H1 (cell line): ENCODE data around the gene RTL5. TPM values are rescaled to one million over a fixed set of nuclear protein-coding genes. Genes with fewer than 3 reads are reported as not detected.
A peak's percentile ranks its signal among the peaks of the same experiment; 100 is the strongest.

Experiments
- CTCF ChIA-PET: fragments of 300-600 bp; sonication (Branson Sonifier 250); formaldehyde crosslinking; loops from one replicate; lab custom pipeline; 2021; ENCODE audit not compliant: partially characterized antibody; lab: Charles Lee
- POLR2A ChIA-PET: fragments of 300-600 bp; sonication (Branson Sonifier 250); formaldehyde crosslinking; loops from one replicate; lab custom pipeline; 2021; ENCODE audit warnings: inconsistent platforms; ENCODE audit not compliant: partially characterized antibody; lab: Charles Lee
- DNase-seq, 2 experiments: peaks; one replicate each; pipeline versions ENCODE4 v3.0.0 to v3.0.0-alpha.2; 2010 to 2022; ENCODE audit warnings: low spot score in 2 of 2, low read depth in 1 of 2, mixed read lengths in 1 of 2
- FAIRE-seq: peaks from 2 replicates; lab custom pipeline; 2011; peaks lifted over from hg19 to GRCh38; lab: Jason Lieb, UNC
- H2AFZ ChIP-seq: 2 replicates; pipeline ENCODE4 v1.8.1; 2012; ENCODE audit warnings: low read length, inconsistent platforms
- H2AK5ac ChIP-seq: 2 replicates; pipeline ENCODE4 v1.6.1; 2013; ENCODE audit warnings: low read depth, low read length
- H2BK120ac ChIP-seq: replicated peaks from 2 replicates; pipeline ENCODE3; 2013; ENCODE audit warnings: low read depth, low read length, inconsistent platforms
- H2BK12ac ChIP-seq: 2 replicates; pipeline ENCODE4 v1.6.1; 2013; ENCODE audit warnings: low read depth, low read length
- H2BK15ac ChIP-seq: 2 replicates; pipeline ENCODE4 v1.6.1; 2013; ENCODE audit warnings: low read length
- H2BK20ac ChIP-seq: 2 replicates; pipeline ENCODE4 v1.6.1; 2013; ENCODE audit warnings: low read length
- H2BK5ac ChIP-seq: 2 replicates; pipeline ENCODE4 v1.6.1; 2013; ENCODE audit warnings: low read depth, low read length
- H3K14ac ChIP-seq: 2 replicates; pipeline ENCODE4 v1.6.1; 2013; ENCODE audit warnings: inconsistent platforms; ENCODE audit not compliant: insufficient read length
- H3K18ac ChIP-seq: 2 replicates; pipeline ENCODE4 v1.6.1; 2013; ENCODE audit warnings: low read length; ENCODE audit errors: extremely low read depth
- H3K23ac ChIP-seq: 2 replicates; pipeline ENCODE4 v1.6.1; 2013; ENCODE audit warnings: inconsistent platforms; ENCODE audit not compliant: insufficient read length
- H3K23me2 ChIP-seq: 2 replicates; pipeline ENCODE4 v1.6.1; 2013; ENCODE audit warnings: low read depth, low read length
- H3K27ac ChIP-seq: 2 replicates; pipeline ENCODE4 v1.6.1; 2011; ENCODE audit warnings: low read depth, low read length, inconsistent platforms
- H3K27me3 ChIP-seq, 4 experiments: replicated peaks in 1 of 4; 1 replicate in 1 of 4; 2 replicates in 3 of 4; pipeline versions ENCODE4 v1.6.1 to v1.8.1; 2011 to 2013; ENCODE audit warnings: low read length in 3 of 4, mild to moderate bottlenecking in 3 of 4, inconsistent platforms in 2 of 4, mixed read lengths in 2 of 4, moderate library complexity in 1 of 4; ENCODE audit not compliant: control insufficient read depth in 3 of 4, insufficient read depth in 3 of 4; ENCODE audit errors: extremely low read depth in 1 of 4
- H3K36me3 ChIP-seq, 4 experiments: 2 replicates each; pipeline versions ENCODE4 v1.6.1 to v1.8.1; 2011 to 2013; ENCODE audit warnings: mild to moderate bottlenecking in 4 of 4, low read length in 3 of 4, moderate library complexity in 2 of 4, control low read depth in 1 of 4, inconsistent platforms in 1 of 4; ENCODE audit not compliant: insufficient read depth in 4 of 4, control insufficient read depth in 2 of 4
- H3K4ac ChIP-seq: replicated peaks from 2 replicates; pipeline ENCODE3; 2013; ENCODE audit warnings: low read length, low read depth, mixed read lengths, inconsistent platforms; ENCODE audit not compliant: insufficient read length
- H3K4me1 ChIP-seq, 4 experiments: replicated peaks in 1 of 4; 1 replicate in 1 of 4; 2 replicates in 3 of 4; pipeline versions ENCODE4 v1.6.1 to v1.8.1; 2011 to 2013; ENCODE audit warnings: low read length in 3 of 4, inconsistent platforms in 2 of 4, mixed read lengths in 1 of 4; ENCODE audit not compliant: insufficient read depth in 4 of 4, control insufficient read depth in 3 of 4
- H3K4me2 ChIP-seq, 2 experiments: 2 replicates each; pipeline versions ENCODE4 v1.6.1 to v1.8.1; 2011 to 2013; ENCODE audit warnings: low read depth in 2 of 2, low read length in 2 of 2, control low read depth in 1 of 2, inconsistent platforms in 1 of 2, mild to moderate bottlenecking in 1 of 2; ENCODE audit not compliant: insufficient read depth in 1 of 2
- H3K4me3 ChIP-seq, 4 experiments: fragments of 200-600, 300-600 bp in 1 of 4; sonication (generic), shearing (Covaris generic), sonication (Bioruptor Twin) in 1 of 4; 2 replicates each; pipeline versions ENCODE4 v1.5.1 to v1.8.1; 2011 to 2016; ENCODE audit warnings: low read length in 4 of 4, low read depth in 3 of 4, control low read depth in 2 of 4, inconsistent platforms in 2 of 4, mild to moderate bottlenecking in 2 of 4, mixed read lengths in 1 of 4, moderate library complexity in 1 of 4; ENCODE audit not compliant: insufficient read depth in 2 of 4; ENCODE audit errors: extremely low read depth in 1 of 4
- H3K56ac ChIP-seq: replicated peaks from 2 replicates; pipeline ENCODE3; 2013; ENCODE audit warnings: low read depth, mild to moderate bottlenecking, mixed read lengths, low read length, inconsistent platforms; ENCODE audit not compliant: insufficient read length
- H3K79me1 ChIP-seq: 2 replicates; pipeline ENCODE4 v1.6.1; 2013; ENCODE audit warnings: low read depth, low read length, control low read depth
- H3K79me2 ChIP-seq, 2 experiments: 2 replicates each; pipeline versions ENCODE4 v1.6.1 to v1.8.1; 2012 to 2013; ENCODE audit warnings: low read length in 2 of 2, mild to moderate bottlenecking in 2 of 2, inconsistent platforms in 1 of 2; ENCODE audit not compliant: insufficient read depth in 2 of 2, control insufficient read depth in 1 of 2
- H3K9ac ChIP-seq, 4 experiments: replicated peaks in 1 of 4; 1 replicate in 1 of 4; 2 replicates in 3 of 4; pipeline versions ENCODE4 v1.6.1 to v1.8.1; 2011 to 2013; ENCODE audit warnings: low read depth in 3 of 4, low read length in 3 of 4, control low read depth in 2 of 4, mild to moderate bottlenecking in 2 of 4, moderate library complexity in 2 of 4, inconsistent platforms in 1 of 4; ENCODE audit errors: extremely low read depth in 1 of 4
- H3K9me3 ChIP-seq, 2 experiments: 2 replicates each; pipeline versions ENCODE4 v1.6.1 to v1.8.1; 2012 to 2013; ENCODE audit warnings: mild to moderate bottlenecking in 2 of 2, moderate library complexity in 2 of 2, control low read depth in 1 of 2, inconsistent platforms in 1 of 2, low read depth in 1 of 2, low read length in 1 of 2, mixed read lengths in 1 of 2; ENCODE audit not compliant: insufficient read depth in 2 of 2
- H4K20me1 ChIP-seq, 2 experiments: replicated peaks in 1 of 2; 2 replicates each; pipeline versions ENCODE3 to v1.8.1; 2011 to 2013; ENCODE audit warnings: inconsistent platforms in 2 of 2, low read length in 2 of 2, mild to moderate bottlenecking in 1 of 2; ENCODE audit not compliant: insufficient read depth in 2 of 2, control insufficient read depth in 1 of 2
- H4K5ac ChIP-seq: 2 replicates; pipeline ENCODE4 v1.6.1; 2013; ENCODE audit warnings: low read length, low read depth, mixed read lengths, inconsistent platforms; ENCODE audit not compliant: insufficient read length
- H4K8ac ChIP-seq: 2 replicates; pipeline ENCODE4 v1.8.0; 2013; ENCODE audit warnings: mild to moderate bottlenecking, moderate library complexity, low read length, inconsistent platforms; ENCODE audit not compliant: insufficient read depth; ENCODE audit errors: extremely low read depth
- H4K91ac ChIP-seq: replicated peaks from 2 replicates; pipeline ENCODE3; 2013; ENCODE audit warnings: low read length, mixed read lengths, inconsistent platforms; ENCODE audit not compliant: insufficient read length
- ASH2L ChIP-seq: fragments of 200-600, 300-600 bp; sonication (generic); IDR thresholded peaks from one replicate; pipeline ENCODE4 v1.7.1; 2017; ENCODE audit warnings: low read length
- EGR1 ChIP-seq: IDR thresholded peaks from 2 replicates; pipeline ENCODE4 v1.6.1; 2011; ENCODE audit warnings: low read depth, low read length, borderline replicate concordance
- GABPA ChIP-seq: IDR thresholded peaks from 2 replicates; pipeline ENCODE4 v1.6.1; 2011; ENCODE audit warnings: mild to moderate bottlenecking, low read length, moderate library complexity, borderline replicate concordance; ENCODE audit not compliant: insufficient read depth
- NANOG ChIP-seq: IDR thresholded peaks from 2 replicates; pipeline ENCODE4 v1.6.1; 2011; ENCODE audit warnings: low read length, low read depth, mild to moderate bottlenecking, inconsistent platforms; ENCODE audit not compliant: insufficient read depth, poor library complexity, severe bottlenecking
- NRF1 ChIP-seq: IDR thresholded peaks from 2 replicates; pipeline ENCODE4 v1.6.1; 2011; ENCODE audit warnings: mild to moderate bottlenecking, low read depth, low read length, improper control_type of control experiment
- RBBP5 ChIP-seq: IDR thresholded peaks from 2 replicates; pipeline ENCODE4 v1.7.1; 2012; ENCODE audit warnings: low read depth, mild to moderate bottlenecking, inconsistent platforms, low read length, moderate library complexity, borderline replicate concordance
- RNF2 ChIP-seq: fragments of 200-900, 300-1000 bp; sonication (generic); IDR thresholded peaks from 2 replicates; pipeline ENCODE4 v1.7.1; 2016; ENCODE audit warnings: borderline replicate concordance, low read depth, mild to moderate bottlenecking, antibody characterized with exemption, low read length; ENCODE audit not compliant: poor library complexity, severe bottlenecking; ENCODE audit errors: missing control alignments
- RXRA ChIP-seq: IDR thresholded peaks from 2 replicates; pipeline ENCODE4 v1.6.1; 2011; ENCODE audit warnings: low read depth, mild to moderate bottlenecking, low read length, moderate library complexity; ENCODE audit not compliant: insufficient read depth
- SIX5 ChIP-seq: IDR thresholded peaks from 2 replicates; pipeline ENCODE4 v1.6.1; 2011; ENCODE audit warnings: mild to moderate bottlenecking, low read depth, low read length
- SP2 ChIP-seq: IDR thresholded peaks from 2 replicates; pipeline ENCODE4 v1.6.1; 2012; ENCODE audit warnings: mild to moderate bottlenecking, low read length, inconsistent platforms
- USF2 ChIP-seq: IDR thresholded peaks from 2 replicates; pipeline ENCODE4 v1.6.1; 2011; ENCODE audit warnings: low read length, improper control_type of control experiment
- WGBS, 2 experiments: shearing (Covaris generic) in 1 of 2; methylation state at CpG; one replicate each; pipeline versions ENCODE4 v1.1.6 to v1.1.7; 2013 to 2015; ENCODE audit warnings: low lambda C conversion rate in 2 of 2, mixed read lengths in 2 of 2, inconsistent platforms in 1 of 2, low coverage in 1 of 2, missing lambda C conversion rate in 1 of 2; ENCODE audit not compliant: insufficient replicate concordance in 2 of 2, insufficient coverage in 1 of 2, insufficient read length in 1 of 2; ENCODE audit errors: extremely low coverage in 1 of 2, missing lambda C conversion rate in 1 of 2; 5-methylcytosine and 5-hydroxymethylcytosine counted together
- polyA plus RNA-seq, 7 experiments: library from polyadenylated mRNA; depleted of rRNA in 3 of 7; stranded (reverse) in 5 of 7; unstranded in 2 of 7; fragments of >200 nt in 5 of 7; fragments of 200-250 nt in 2 of 7; gene quantifications; 1 replicate in 5 of 7; 2 replicates in 1 of 7; 4 replicates in 1 of 7; pipeline versions ENCODE4 v1.2.1 to v1.2.3, GENCODE V29; 2011 to 2013; ENCODE audit warnings: missing spikeins in 2 of 7, mixed read lengths in 2 of 7
- total RNA-seq: library from RNA; stranded (reverse); fragmentation: NEBNext Ultra II Directional; extraction: Animal tissue kit (Norgen Biotek cat#: 25700); gene quantifications from 2 replicates; pipeline ENCODE4 v1.2.1, GENCODE V29; 2021

The RTL5 gene
- total and polyA plus RNA-seq, 2 of the 8 experiments (the other 6 are each of a cell fraction or from before 2014, with no cell fraction given): 0.57 to 1.9 TPM

GRCh38 chrX:72130156-72130761 lies 1.5 kb downstream of the RTL5 start:
- H2BK5ac ChIP-seq: no peak overlapping the region
- H3K79me1 ChIP-seq: no peaks in the 10 kb centered on the region
- H3K9me3 ChIP-seq: peaks cover 0 to 4% of the 10 kb centered on the region in 2 experiments; a peak in 1 of 4 replicates
- no peak overlapping the region for H4K91ac ChIP-seq
- POLR2A ChIA-PET: interaction anchor here (1.4 kb wide), 2 partner anchors 112 to 147 kb away, joined by 4 to 5 read pairs; partner anchors contain the start of gene RPS4X
- H3K9ac ChIP-seq: no peak overlapping the region
- H3K18ac ChIP-seq: no peak overlapping the region
- FAIRE-seq (no peak), DNase-seq (no peak)
- no peak overlapping the region for H2AK5ac ChIP-seq
- peak overlapping the region; percentile 83 to 86 for H3K4me2 ChIP-seq
- 76% methylated on average over 12 of the region's 12 CpGs; no CpG with 5 or more reads in 1 of the 2 experiments for WGBS, 2 experiments
- no peak overlapping the region for H2BK12ac ChIP-seq
- peaks cover 0 to 4% (median 1%) of the 10 kb centered on the region in 4 experiments; a peak in 5 of 7 replicates for H3K4me1 ChIP-seq
- H3K56ac ChIP-seq: no peak overlapping the region
- peaks cover 5% of the 10 kb centered on the region; the same call in 1 of the 2 replicates for H3K23me2 ChIP-seq
- H2BK20ac ChIP-seq: no peak overlapping the region
- no peak overlapping the region for H4K8ac ChIP-seq
- peak overlapping the region in 1 of 4 experiments; percentile 62; a peak in 2 of 8 replicates for H3K4me3 ChIP-seq
- no peak overlapping the region for H4K5ac ChIP-seq
- H3K36me3 ChIP-seq: no peaks in the 10 kb centered on the region
- H3K27me3 ChIP-seq: peaks cover 12 to 45% (median 34%) of the 10 kb centered on the region in 4 experiments
- no peak overlapping the region for H2BK15ac ChIP-seq
- no peak overlapping the region for H3K23ac ChIP-seq
- H3K14ac ChIP-seq: no peak overlapping the region
- H3K4ac ChIP-seq: no peak overlapping the region
- H2BK120ac ChIP-seq: no peak overlapping the region
- H2AFZ ChIP-seq: no peak overlapping the region
- H3K27ac ChIP-seq: no peak overlapping the region
- peaks cover 3 to 9% of the 10 kb centered on the region in 2 experiments for H4K20me1 ChIP-seq
- CTCF ChIA-PET: interaction anchor here (0.7 to 3.2 kb wide), 11 partner anchors 13 to 131 kb away, joined by 3 to 13 read pairs (median 3); no protein-coding TSS in a partner anchor
- no peaks in the 10 kb centered on the region for H3K79me2 ChIP-seq
- TF ChIP-seq RNF2 (no peak), SP2 (no peak), RBBP5 (no peak), SIX5 (no peak), ASH2L (no peak), NRF1 (no peak), EGR1 (no peak), USF2 (no peak), GABPA (no peak), RXRA (no peak), NANOG (no peak)
